Spleen (tissue), 11 donors: ENCODE data around the gene XRCC4. TPM values are rescaled to one million over a fixed set of nuclear protein-coding genes. Genes with fewer than 3 reads are reported as not detected.

ENCODE experiments used
- DNase-seq: peaks from one replicate; pipeline ENCODE4 v3.0.0-alpha.2; 2020
- H3K27ac ChIP-seq, 8 donors: fragments of 200-600 bp; sonication (generic) in 7 of 8; 1 replicate in 4 of 8; 2 replicates in 4 of 8; pipeline versions ENCODE4 v1.5.0 to v1.8.0; 2016 to 2021; ENCODE audit warnings: inconsistent platforms in 4 of 8, mild to moderate bottlenecking in 4 of 8, moderate library complexity in 1 of 8
- H3K27me3 ChIP-seq, 7 donors: fragments of 200-600 bp; sonication (generic) in 6 of 7; replicated peaks in 1 of 7; 1 replicate in 4 of 7; 2 replicates in 3 of 7; pipeline versions ENCODE4 v1.5.0 to v1.8.0; 2016 to 2021; ENCODE audit warnings: inconsistent platforms in 3 of 7, mild to moderate bottlenecking in 1 of 7
- H3K36me3 ChIP-seq, 6 donors: fragments of 200-600 bp; sonication (generic) in 5 of 6; 1 replicate in 4 of 6; 2 replicates in 2 of 6; pipeline versions ENCODE4 v1.5.0 to v1.8.0; 2016 to 2021; ENCODE audit warnings: inconsistent platforms in 2 of 6
- H3K4me1 ChIP-seq, 6 donors: fragments of 200-600 bp; sonication (generic) in 5 of 6; 1 replicate in 3 of 6; 2 replicates in 3 of 6; pipeline versions ENCODE4 v1.5.0 to v1.8.0; 2016 to 2021; ENCODE audit warnings: inconsistent platforms in 3 of 6
- H3K4me3 ChIP-seq, 8 donors: fragments of 200-600 bp; sonication (generic) in 7 of 8; 1 replicate in 4 of 8; 2 replicates in 4 of 8; pipeline versions ENCODE4 v1.5.0 to v1.8.0; 2016 to 2021; ENCODE audit warnings: inconsistent platforms in 4 of 8, mild to moderate bottlenecking in 4 of 8, moderate library complexity in 2 of 8
- H3K9me3 ChIP-seq, 8 donors: fragments of 200-600 bp; sonication (generic) in 7 of 8; 1 replicate in 4 of 8; 2 replicates in 4 of 8; pipeline versions ENCODE4 v1.5.0 to v1.8.0; 2016 to 2021; ENCODE audit warnings: inconsistent platforms in 4 of 8
- POLR2A ChIP-seq, 3 donors: fragments of 450-650 bp; IDR thresholded peaks; one replicate each; pipeline ENCODE4 v1.5.1; 2017; ENCODE audit warnings: antibody characterized with exemption in 3 of 3, mild to moderate bottlenecking in 1 of 3
- POLR2AphosphoS5 ChIP-seq, 3 donors: sonication (generic); formaldehyde crosslinking; IDR thresholded peaks; one replicate each; pipeline ENCODE4 v1.5.1; 2017; ENCODE audit warnings: antibody characterized with exemption in 3 of 3
- WGBS, 5 donors: extraction: QIAGEN DNeasy Blood & Tissue Kit in 3 of 5; methylation state at CpG; one replicate each; pipeline versions ENCODE4 v1.1.5 to v1.1.7; 2013 to 2018; 5-methylcytosine and 5-hydroxymethylcytosine counted together
- intact Hi-C: fragments of 100-400 bp; cut with DNase I; formaldehyde crosslinking; loops from one replicate; pipeline ENCODE4 v1.15.0; 2023; ENCODE audit warnings: low total_unique reads
- polyA plus RNA-seq, 3 donors: library from polyadenylated mRNA; stranded (reverse); fragments of 200-250 nt; gene quantifications; one replicate each; pipeline ENCODE4 v1.2.1, GENCODE V29; 2013
- total RNA-seq, 7 donors: library from RNA; depleted of rRNA in 3 of 7; stranded (reverse); fragments of >200 nt in 3 of 7; fragmentation: NEBNext Ultra II Directional in 4 of 7; extraction: Animal tissue kit (Norgen Biotek cat#: 25700) in 4 of 7; gene quantifications; one replicate each; pipeline versions ENCODE4 v1.1.0 to v1.2.1, GENCODE V29; 2016 to 2021
- TF ChIP-seq, protein P1 (sequence below), 11 experiments: fragments of 200-600 bp in 7 of 11; fragments of 450-650 bp in 4 of 11; sonication (generic) in 4 of 11; IDR thresholded peaks in 8 of 11; conservative IDR thresholded peaks in 3 of 11; 1 replicate in 7 of 11; 2 replicates in 4 of 11; pipeline versions ENCODE4 v1.4.0 to v1.8.0; 2016 to 2021; ENCODE audit warnings: antibody characterized with exemption in 11 of 11, inconsistent platforms in 4 of 11, mild to moderate bottlenecking in 1 of 11
- donor health status: healthy with polysubstance abuse.
- donor health status: DM: no; HTN: no; CAD: no; lungs with moderate emphysema.
- donor health status: DM: no; HTN: no; CAD: no.
- donor health status: Bipolar disorder and iron deficiency.
- donor health status: healthy.
- donor health status: DM: no; HTN: no; CAD: no.
- donor health status: DM: yes; HTN: yes; CAD: no.

Gene XRCC4
- total and polyA plus RNA-seq, 10 donors, result 4.3 to 14.5 (median 9.6) TPM

GRCh38 chr5:83331842-83332241, 254.5 kb downstream of the XRCC4 start:
- Histone ChIP-seq H3K36me3 (no peaks in the 10 kb centered on the region), H3K27me3 (no peaks in the 10 kb centered on the region), H3K9me3 (no peaks in the 10 kb centered on the region), H3K27ac (no peak overlapping the region), H3K4me3 (no peak overlapping the region), H3K4me1 (no peaks in the 10 kb centered on the region)
- WGBS, 5 donors, result 77 to 93% (median 88%) methylated on average over 2 of the region's 2 CpGs
- TF ChIP-seq POLR2A (IDR thresholded peaks at IDR 0.05) (no peak), POLR2AphosphoS5 (IDR thresholded peaks at IDR 0.05) (no peak)
- TF ChIP-seq, protein P1, sequence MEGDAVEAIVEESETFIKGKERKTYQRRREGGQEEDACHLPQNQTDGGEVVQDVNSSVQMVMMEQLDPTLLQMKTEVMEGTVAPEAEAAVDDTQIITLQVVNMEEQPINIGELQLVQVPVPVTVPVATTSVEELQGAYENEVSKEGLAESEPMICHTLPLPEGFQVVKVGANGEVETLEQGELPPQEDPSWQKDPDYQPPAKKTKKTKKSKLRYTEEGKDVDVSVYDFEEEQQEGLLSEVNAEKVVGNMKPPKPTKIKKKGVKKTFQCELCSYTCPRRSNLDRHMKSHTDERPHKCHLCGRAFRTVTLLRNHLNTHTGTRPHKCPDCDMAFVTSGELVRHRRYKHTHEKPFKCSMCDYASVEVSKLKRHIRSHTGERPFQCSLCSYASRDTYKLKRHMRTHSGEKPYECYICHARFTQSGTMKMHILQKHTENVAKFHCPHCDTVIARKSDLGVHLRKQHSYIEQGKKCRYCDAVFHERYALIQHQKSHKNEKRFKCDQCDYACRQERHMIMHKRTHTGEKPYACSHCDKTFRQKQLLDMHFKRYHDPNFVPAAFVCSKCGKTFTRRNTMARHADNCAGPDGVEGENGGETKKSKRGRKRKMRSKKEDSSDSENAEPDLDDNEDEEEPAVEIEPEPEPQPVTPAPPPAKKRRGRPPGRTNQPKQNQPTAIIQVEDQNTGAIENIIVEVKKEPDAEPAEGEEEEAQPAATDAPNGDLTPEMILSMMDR (IDR thresholded peaks at IDR 0.05 in 8 of 11, conservative IDR thresholded peaks at IDR 0.05 in 3 of 11), result no peak
- DNase-seq, result no peak
- intact Hi-C loops, result no loop called here

DNA sequence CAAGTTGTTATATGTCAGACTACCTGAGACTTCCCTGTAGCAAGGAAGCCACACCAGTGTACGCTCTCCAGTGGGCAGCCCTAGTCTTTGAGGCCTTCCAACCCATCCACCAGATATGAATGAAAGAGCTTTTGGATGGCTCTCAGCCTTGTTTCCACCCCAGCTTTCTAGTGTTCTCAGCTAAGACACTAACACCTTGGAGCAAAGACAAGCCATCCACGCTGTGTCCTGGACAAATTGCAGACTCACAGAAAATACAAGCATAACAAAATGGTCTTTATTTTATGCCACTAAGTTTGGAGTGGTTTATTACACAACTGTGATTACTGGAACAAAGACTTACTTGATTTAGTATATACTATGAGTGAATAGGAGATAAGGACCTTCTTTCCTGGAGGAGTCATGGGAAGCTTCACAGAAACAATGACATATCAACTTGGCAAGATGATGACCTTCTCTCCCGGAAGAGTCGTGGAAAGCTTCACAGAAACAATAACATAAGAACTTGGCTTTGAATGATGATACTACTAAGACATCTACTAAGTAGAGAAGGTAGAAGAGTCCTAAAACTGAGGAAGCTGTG, 260.2 kb downstream of the XRCC4 start:
- H3K27me3 ChIP-seq, result no peaks in the 10 kb centered on the region
- H3K36me3 ChIP-seq, result no peaks in the 10 kb centered on the region
- intact Hi-C loops, result no loop called here
- H3K4me3 ChIP-seq, result no peak overlapping the region
- no peaks in the 10 kb centered on the region for H3K4me1 ChIP-seq
- WGBS, 5 donors, result 87 to 95% (median 90%) methylated on average over 4 of the region's 4 CpGs
- DNase-seq, result no peak
- TF ChIP-seq POLR2A (IDR thresholded peaks at IDR 0.05) (no peak), POLR2AphosphoS5 (IDR thresholded peaks at IDR 0.05) (no peak)
- TF ChIP-seq, protein P1 (IDR thresholded peaks at IDR 0.05 in 8 of 11, conservative IDR thresholded peaks at IDR 0.05 in 3 of 11), result no peak
- no peak overlapping the region for H3K27ac ChIP-seq
- no peaks in the 10 kb centered on the region for H3K9me3 ChIP-seq

DNA sequence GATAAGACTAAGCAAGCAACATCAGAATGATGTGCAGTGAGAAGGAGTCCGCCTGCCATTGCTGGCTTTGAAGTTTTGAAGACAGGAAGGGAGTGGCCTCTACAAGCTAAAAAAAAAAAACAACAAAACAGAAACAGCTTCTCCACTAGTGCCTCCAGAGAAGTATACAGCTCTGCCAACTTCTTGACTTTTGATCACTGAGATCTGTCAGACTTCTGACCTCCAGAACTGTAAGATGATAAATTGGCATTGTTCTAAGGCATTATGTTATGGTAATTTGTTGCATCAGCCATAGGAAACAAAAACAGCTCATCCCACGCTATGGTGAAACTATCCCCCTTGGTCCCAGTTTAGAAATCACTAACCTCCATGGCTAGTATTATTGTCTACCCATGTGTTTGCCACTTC, 263.2 kb downstream of the XRCC4 start:
- no peak overlapping the region for H3K4me3 ChIP-seq
- H3K27ac ChIP-seq, result peak overlapping the region in 1 of 8 donors; percentile 10
- H3K4me1 ChIP-seq, result no peaks in the 10 kb centered on the region
- no peaks in the 10 kb centered on the region for H3K36me3 ChIP-seq
- peaks cover 0 to 2% (median 0%) of the 10 kb centered on the region in 8 donors for H3K9me3 ChIP-seq
- no peak for DNase-seq
- intact Hi-C loops, result no loop called here
- 50 to 63% (median 55%) methylated on average over 2 of the region's 2 CpGs for WGBS, 5 donors
- TF ChIP-seq, protein P1 (IDR thresholded peaks at IDR 0.05 in 8 of 11, conservative IDR thresholded peaks at IDR 0.05 in 3 of 11), result no peak
- TF ChIP-seq POLR2A (IDR thresholded peaks at IDR 0.05), result no peak
- no peak for TF ChIP-seq POLR2AphosphoS5 (IDR thresholded peaks at IDR 0.05)
- H3K27me3 ChIP-seq, result no peaks in the 10 kb centered on the region

- no peak overlapping the region for H3K27ac ChIP-seq
- peaks cover 0 to 15% (median 7%) of the 10 kb centered on the region in 8 donors for H3K9me3 ChIP-seq
- no peak overlapping the region for H3K4me3 ChIP-seq
- TF ChIP-seq POLR2AphosphoS5 (IDR thresholded peaks at IDR 0.05), result no peak
- TF ChIP-seq, protein P1 (IDR thresholded peaks at IDR 0.05 in 8 of 11, conservative IDR thresholded peaks at IDR 0.05 in 3 of 11), result no peak
- no peak for TF ChIP-seq POLR2A (IDR thresholded peaks at IDR 0.05)
- no peaks in the 10 kb centered on the region for H3K27me3 ChIP-seq
- intact Hi-C loops, result no loop called here
- no peaks in the 10 kb centered on the region for H3K4me1 ChIP-seq
- 88 to 97% (median 89%) methylated on average over 3 of the region's 3 CpGs for WGBS, 5 donors
- H3K36me3 ChIP-seq, result no peaks in the 10 kb centered on the region
- no peak for DNase-seq
These were observed 264.5 kb downstream of the XRCC4 start for GRCh38 chr5:83341815-83342334.
